ENCODE data around the gene CCDC167. TPM values are rescaled to one million over a fixed set of nuclear protein-coding genes. Genes with fewer than 3 reads are reported as not detected.

CCDC167 gene
- total RNA-seq, 1 donor from 2014 or later = 73.3 TPM

GRCh38 chr6:37491171-37491829, 8.4 kb downstream of the CCDC167 start:
- intact Hi-C loops (cut with micrococcal nuclease) = no loop called here

- intact Hi-C loops (cut with micrococcal nuclease) = no loop called here
Measured at GRCh38 chr6:37490536-37491170, 9.0 kb downstream of the CCDC167 start.

- intact Hi-C loops (cut with micrococcal nuclease) = no loop called here
Measured at GRCh38 chr6:37489697-37490336, 9.9 kb downstream of the CCDC167 start.

- intact Hi-C loops (cut with micrococcal nuclease) = no loop called here
Measured at GRCh38 chr6:37488476-37488875, 11.2 kb downstream of the CCDC167 start.

- intact Hi-C loops (cut with micrococcal nuclease) = no loop called here
Measured at GRCh38 chr6:37487591-37488380, 11.9 kb downstream of the CCDC167 start.

- intact Hi-C loops (cut with micrococcal nuclease) = no loop called here
Measured at GRCh38 chr6:37486121-37486839, 13.4 kb downstream of the CCDC167 start.

GRCh38 chr6:37485291-37485702, 14.4 kb downstream of the CCDC167 start:
- intact Hi-C loops (cut with micrococcal nuclease) = no loop called here

- intact Hi-C loops (cut with micrococcal nuclease) = loop anchor here (1.0 kb wide), 6 partner anchors 33 to 208 kb away; no protein-coding TSS in a partner anchor
Measured at GRCh38 chr6:37484786-37485170, 14.9 kb downstream of the CCDC167 start.

GRCh38 chr6:37483917-37484785, 15.5 kb downstream of the CCDC167 start:
- intact Hi-C loops (cut with micrococcal nuclease) = loop anchor here (1.0 kb wide), 6 partner anchors 33 to 208 kb away; no protein-coding TSS in a partner anchor

GRCh38 chr6:37483252-37483901, 16.3 kb downstream of the CCDC167 start:
- intact Hi-C loops (cut with micrococcal nuclease) = no loop called here

GRCh38 chr6:37482606-37483251, 17.0 kb downstream of the CCDC167 start:
- intact Hi-C loops (cut with micrococcal nuclease) = no loop called here

GRCh38 chr6:37481711-37482605, 17.7 kb downstream of the CCDC167 start:
- intact Hi-C loops (cut with micrococcal nuclease) = no loop called here

GRCh38 chr6:37480951-37481534, 18.6 kb downstream of the CCDC167 start:
- intact Hi-C loops (cut with micrococcal nuclease) = no loop called here

GRCh38 chr6:37480118-37480736, 19.5 kb downstream of the CCDC167 start:
- intact Hi-C loops (cut with micrococcal nuclease) = no loop called here

- intact Hi-C loops (cut with micrococcal nuclease) = no loop called here
Measured at GRCh38 chr6:37479266-37479854, 20.3 kb downstream of the CCDC167 start.

- intact Hi-C loops (cut with micrococcal nuclease) = no loop called here
Measured at GRCh38 chr6:37478827-37479226, 20.9 kb downstream of the CCDC167 start.
